WTC11 (cell line): Measurements from ENCODE around the gene PLD5.
"Not testable (repeated sequence)": the region's sequence is repeated elsewhere in the genome, so short reads cannot be mapped to it uniquely, and the experiment has no call there.

Experiments
- CTCF ChIP-seq: fragments of 200-600 bp; IDR thresholded peaks from 2 replicates; pipeline ENCODE4 v1.8.0; 2022; ENCODE audit warnings: antibody characterized with exemption
- HMGXB4 ChIP-seq: sonication (generic); formaldehyde crosslinking; IDR thresholded peaks from 2 replicates; pipeline ENCODE4 v1.8.1; 2023; ENCODE audit warnings: mild to moderate bottlenecking, moderate library complexity, missing genetic modification reagents
- TCF7 ChIP-seq: sonication (generic); formaldehyde crosslinking; IDR thresholded peaks from 2 replicates; pipeline ENCODE4 v1.8.0; 2022; ENCODE audit warnings: mild to moderate bottlenecking, low read depth, missing genetic modification reagents, moderate library complexity
- ZNF263 ChIP-seq: sonication (generic); formaldehyde crosslinking; IDR thresholded peaks from 2 replicates; pipeline ENCODE4 v1.8.1; 2022; ENCODE audit warnings: low read depth, mild to moderate bottlenecking, moderate library complexity, missing genetic modification reagents

GRCh38 chr1:242288067-242288466, 236.4 kb downstream of the PLD5 start:
- not testable (repeated sequence) for TF ChIP-seq ZNF263 (CRISPR knock-in tag); TCF7 (CRISPR knock-in tag); HMGXB4 (CRISPR knock-in tag); CTCF
